GM18951 (cell line): ENCODE results near the gene IPPK.

Experiments used
- POLR2A ChIP-seq: IDR thresholded peaks from 4 replicates; pipeline ENCODE4 v1.6.1; 2011; ENCODE audit warnings: mild to moderate bottlenecking; ENCODE audit not compliant: insufficient read length, insufficient read depth; ENCODE audit errors: extremely low read depth
- in situ Hi-C: fragments of 300-500 bp; cut with MboI; formaldehyde crosslinking; loops from one replicate; pipeline ENCODE4 v1.12.0; 2022; ENCODE audit warnings: low sequenced_read_pairs, mixed read lengths, inconsistent platforms; ENCODE audit not compliant: unreplicated experiment

Gene IPPK

GRCh38 chr9:92616199-92616641, 53.7 kb downstream of the IPPK start:
- in situ Hi-C loops: no loop called here
- no peak for TF ChIP-seq POLR2A

DNA sequence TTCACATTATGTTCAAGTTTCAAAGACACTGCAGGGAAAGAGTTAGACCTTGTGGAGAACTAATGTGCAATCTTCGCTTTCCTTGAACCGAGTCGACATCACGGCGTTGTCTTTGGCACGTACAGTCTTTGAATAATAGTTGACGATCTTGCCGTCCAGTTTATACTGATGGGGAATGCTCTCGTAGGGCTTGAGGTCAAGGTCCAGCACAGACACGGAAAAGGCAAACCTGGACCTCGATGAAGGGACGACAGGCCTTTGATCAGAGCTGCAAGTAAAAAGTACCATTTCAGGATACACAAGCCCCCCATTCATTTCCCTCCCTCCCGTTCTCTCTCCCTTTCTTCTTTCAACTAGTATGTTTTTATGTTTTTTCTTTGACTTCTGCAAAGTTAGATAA, 54.1 kb downstream of the IPPK start:
- TF ChIP-seq POLR2A: no peak
- in situ Hi-C loops: no loop called here

DNA sequence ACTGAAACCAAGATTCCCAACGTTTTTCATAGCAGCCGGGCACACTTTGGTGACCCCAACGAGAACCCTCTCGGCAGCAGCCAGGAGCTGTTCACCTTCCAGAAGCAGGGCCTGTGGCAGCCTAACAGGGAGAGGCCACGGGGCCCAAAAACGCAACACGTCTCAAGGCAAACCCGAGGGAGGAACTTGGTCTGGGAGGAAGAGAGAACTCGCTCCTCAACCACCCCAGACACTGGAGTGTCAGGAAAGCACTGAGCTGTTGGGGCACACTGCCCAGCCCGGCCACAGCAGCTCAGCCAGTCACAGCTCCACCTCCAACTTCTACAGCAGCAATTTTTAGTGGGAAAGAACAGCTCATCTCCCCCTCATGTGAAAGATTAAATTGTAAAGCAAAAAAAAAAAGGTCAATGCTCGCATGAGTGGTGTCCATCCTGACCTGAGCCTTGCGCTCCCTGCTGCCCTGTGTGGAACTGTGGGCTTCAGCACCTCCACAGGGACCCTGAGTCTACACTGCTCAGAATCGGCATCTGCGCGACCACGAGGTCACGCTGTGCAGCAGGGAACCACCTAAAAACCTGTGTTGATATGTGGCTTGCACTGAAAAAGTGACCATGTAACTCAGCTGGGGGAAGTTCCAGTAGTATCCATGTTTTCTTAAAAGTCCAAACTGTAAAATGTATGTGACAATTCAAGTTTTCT, 55.0 kb downstream of the IPPK start:
- TF ChIP-seq POLR2A: no peak
- in situ Hi-C loops: no loop called here

- in situ Hi-C loops: no loop called here
Measured at GRCh38 chr9:92614123-92614510, 55.8 kb downstream of the IPPK start.

DNA sequence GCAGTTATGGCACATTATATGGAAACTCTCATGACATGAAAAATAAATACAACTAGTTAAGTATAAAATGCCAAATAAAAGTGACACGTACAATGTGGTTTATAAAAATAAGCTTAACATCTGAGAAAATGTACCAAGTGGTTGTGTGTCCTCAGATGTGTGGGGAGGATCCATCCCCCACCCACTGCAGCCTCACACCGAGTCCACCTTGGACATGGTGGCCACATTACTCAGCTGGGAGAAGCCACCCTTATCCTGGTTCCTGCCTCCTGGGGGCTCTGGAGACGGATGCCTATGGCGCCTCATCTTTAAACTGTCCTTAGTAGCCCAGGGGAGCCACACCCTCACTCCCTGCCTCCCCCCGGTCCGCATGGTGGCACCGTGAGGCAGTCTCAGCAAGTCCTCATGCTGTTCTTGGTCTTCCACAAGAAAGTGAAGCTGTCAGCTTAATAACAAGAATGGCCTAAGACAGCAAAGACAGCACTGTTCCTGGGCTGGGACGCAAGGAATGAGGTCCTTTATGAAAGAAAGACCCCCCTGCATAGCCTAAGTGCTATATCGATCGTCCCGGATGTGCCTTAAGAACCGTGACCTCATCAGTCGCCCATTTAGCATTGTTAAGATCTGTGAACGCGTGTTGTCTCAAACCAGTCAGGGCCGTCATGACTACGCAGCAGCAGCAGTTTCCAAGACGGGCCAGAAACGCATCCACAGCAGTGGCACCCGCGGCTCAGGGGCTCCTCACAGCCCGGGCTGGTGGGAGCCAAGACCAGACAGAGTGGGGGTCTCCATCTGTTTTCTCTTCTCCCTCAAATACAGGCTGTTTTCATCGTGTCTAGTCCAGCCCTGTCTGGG, 56.4 kb downstream of the IPPK start:
- in situ Hi-C loops: no loop called here
- no peak for TF ChIP-seq POLR2A

More at GRCh38 chr9:92614123-92614510, 55.8 kb downstream of the IPPK start:
- no peak for TF ChIP-seq POLR2A

DNA sequence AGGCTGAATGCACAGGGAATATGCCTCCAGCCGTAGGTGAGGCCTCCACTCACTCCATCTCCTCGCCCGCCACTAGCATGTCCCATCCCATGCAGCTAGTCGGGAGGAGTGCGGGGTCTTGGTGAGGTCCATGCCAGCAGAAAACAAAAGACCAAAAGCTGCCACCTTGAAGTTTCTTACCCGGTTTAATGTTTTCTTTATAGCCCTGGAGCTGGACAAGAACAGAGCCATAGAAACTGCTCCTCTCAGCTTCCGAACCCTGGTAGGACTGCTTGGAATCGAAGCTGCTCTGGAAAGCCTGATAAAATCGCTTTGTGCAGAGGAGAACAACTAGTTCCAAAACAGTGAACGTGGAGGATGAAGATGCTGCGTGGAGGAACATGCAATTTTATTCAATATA, 57.1 kb downstream of the IPPK start:
- no peak for TF ChIP-seq POLR2A
- in situ Hi-C loops: no loop called here

DNA sequence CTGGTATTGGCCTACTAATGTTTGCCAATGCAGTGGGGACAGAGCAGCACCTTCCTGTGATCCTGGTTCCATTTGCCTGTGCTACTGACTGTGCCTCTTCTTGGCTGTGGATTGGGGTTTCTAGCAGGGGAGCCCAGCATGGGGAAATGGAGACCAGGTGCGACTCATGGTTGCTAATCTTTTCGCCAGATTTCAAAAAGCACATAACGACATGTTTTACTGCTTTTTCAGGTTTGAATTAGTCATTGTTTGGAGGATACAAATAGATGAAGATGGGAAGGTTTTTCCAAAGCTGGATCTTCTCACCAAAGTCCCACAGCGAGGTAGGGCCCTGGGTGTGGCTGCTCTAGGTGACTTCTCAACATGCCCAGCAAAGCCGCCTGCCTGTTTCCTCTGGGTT, 57.6 kb downstream of the IPPK start:
- in situ Hi-C loops: no loop called here
- no peak for TF ChIP-seq POLR2A

DNA sequence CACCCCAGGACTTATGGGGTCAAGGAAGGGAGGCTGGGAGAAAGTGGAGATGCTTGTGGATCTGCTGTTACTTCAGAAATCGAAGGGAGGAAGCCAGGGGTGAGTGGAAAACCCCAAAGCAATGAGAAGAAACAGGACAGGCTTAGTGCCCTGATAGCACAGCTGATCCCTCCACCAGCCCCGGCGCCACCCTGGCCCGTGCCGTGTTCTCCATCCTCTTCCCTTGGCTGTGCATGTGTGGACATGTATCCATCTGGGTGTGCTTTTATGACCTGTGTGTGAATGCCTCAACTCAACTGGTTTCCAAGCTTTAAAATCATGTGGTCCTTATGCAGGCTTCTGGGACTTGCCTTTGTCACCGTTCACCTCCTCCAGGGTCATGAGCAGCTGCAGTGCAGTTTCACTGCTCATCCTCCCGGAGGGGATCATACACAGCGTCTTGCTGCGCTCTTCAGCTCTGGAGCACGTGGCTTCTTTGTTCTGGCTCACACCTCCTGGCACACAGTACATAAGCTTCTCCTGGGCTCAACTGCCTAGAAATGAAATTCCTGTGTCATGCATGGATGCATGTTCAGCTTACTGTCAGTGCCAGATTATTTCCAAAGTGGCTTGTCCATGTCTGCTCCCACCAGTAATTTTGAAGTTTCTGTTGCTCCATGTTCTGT, 58.2 kb downstream of the IPPK start:
- in situ Hi-C loops: no loop called here

DNA sequence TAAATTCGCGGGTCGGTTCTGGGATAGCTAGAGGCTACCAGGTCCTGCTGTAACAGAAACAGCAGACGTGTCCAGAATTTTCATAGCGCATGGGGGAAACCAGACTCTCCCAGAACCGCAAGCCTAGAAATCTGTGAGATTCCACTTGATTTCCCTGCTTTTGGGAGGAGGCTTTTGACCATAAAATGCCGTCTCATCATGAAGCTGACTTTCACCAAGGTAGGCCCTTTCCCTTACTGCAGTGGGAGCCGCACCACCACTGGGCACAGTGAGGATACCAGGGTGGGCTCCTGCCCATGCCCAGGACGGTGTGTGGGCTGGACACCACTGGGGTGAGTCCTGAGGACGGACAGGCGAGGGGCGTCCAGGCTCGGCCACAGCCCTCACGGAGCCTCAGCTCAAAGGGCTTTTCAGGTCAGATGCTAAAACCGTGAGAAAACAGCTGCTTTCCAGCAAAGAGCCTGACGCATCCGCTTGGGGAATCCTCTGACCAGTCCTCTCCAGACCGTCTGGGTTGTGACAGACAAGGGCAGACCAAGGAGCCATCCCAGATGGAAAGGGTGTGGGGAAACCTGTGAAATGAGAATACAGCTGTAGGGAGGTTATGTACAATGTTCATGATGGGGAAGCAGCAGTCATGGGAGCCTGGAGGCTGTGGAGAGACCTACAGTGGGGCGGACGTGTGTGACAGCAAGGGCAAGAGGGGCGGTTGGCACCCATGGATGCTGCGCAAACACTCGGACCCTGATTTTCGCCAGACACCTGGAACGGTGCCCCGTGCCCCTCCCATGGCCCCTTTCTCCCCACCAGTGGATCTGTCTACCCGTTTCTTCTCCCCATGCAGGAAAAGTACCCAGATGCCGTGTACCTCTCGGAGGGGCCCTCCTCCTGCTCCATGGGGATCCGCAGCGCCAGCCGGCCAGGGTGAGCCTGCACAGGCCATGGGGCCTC, 59.2 kb downstream of the IPPK start:
- in situ Hi-C loops: no loop called here
- TF ChIP-seq POLR2A: no peak

More for the DNA sequence above, 58.2 kb downstream of the IPPK start:
- no peak for TF ChIP-seq POLR2A

DNA sequence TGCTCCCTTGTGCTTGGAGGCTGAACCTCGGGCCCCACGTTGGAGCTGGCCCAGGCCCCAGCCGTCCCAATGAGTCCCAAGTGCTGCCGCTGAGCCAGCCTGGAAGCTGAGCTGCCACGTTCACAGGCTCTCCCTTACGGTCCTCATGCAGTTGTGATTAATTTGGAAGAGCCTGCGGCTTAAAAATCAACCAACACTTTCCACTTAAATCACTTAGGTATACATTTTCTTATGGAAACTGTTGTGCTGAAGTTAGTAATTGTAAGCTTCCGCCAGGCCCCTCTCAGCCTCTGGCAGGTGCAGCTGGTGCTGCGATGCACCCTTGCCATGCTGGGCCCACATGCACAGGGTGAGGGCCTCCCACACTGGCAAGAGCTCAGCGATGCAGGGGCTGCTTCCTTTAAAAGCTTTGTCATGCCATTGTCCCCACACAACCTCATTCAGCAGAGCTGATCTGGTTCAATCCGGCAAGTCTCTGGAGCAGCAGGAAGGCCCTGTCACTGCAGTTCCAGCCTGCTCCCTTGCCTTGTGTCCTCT, 61.0 kb downstream of the IPPK start:
- TF ChIP-seq POLR2A: no peak
- in situ Hi-C loops: no loop called here

- in situ Hi-C loops: no loop called here
- no peak for TF ChIP-seq POLR2A
Measured at GRCh38 chr9:92608241-92608908, 61.6 kb downstream of the IPPK start.

GRCh38 chr9:92607773-92608172, 62.2 kb downstream of the IPPK start:
- in situ Hi-C loops: no loop called here
- TF ChIP-seq POLR2A: no peak
